ENCODE results near the gene NUDCD3.

DNA sequence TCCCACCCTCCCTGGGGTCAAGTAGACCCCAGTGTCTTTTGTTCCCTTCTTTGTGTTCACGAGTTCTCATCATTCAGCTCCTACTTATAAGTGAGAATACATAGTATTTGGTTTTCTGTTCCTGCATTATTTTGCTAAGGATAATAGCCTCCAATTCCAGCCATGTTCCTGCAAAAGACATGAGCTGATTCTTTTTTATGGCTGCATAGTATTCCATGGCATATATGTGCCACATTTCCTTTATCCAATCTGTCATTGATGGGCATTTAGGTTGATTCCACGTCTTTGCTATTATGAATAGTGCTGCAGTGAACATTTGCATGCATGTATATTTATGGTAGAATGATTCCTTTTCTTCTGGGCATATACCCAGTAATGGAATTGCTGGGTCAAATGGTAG lies 136.8 kb downstream of the NUDCD3 start:
- TF ChIP-seq, protein P1, sequence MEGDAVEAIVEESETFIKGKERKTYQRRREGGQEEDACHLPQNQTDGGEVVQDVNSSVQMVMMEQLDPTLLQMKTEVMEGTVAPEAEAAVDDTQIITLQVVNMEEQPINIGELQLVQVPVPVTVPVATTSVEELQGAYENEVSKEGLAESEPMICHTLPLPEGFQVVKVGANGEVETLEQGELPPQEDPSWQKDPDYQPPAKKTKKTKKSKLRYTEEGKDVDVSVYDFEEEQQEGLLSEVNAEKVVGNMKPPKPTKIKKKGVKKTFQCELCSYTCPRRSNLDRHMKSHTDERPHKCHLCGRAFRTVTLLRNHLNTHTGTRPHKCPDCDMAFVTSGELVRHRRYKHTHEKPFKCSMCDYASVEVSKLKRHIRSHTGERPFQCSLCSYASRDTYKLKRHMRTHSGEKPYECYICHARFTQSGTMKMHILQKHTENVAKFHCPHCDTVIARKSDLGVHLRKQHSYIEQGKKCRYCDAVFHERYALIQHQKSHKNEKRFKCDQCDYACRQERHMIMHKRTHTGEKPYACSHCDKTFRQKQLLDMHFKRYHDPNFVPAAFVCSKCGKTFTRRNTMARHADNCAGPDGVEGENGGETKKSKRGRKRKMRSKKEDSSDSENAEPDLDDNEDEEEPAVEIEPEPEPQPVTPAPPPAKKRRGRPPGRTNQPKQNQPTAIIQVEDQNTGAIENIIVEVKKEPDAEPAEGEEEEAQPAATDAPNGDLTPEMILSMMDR (IDR thresholded peaks at IDR 0.05): no peak
- no peak for TF ChIP-seq POLR2AphosphoS5 (IDR thresholded peaks at IDR 0.05)
